HL-60 (cell line): ENCODE data around the gene ELMO1.

Experiments used
- DNase-seq, 2 experiments: peaks; one replicate each; pipeline ENCODE4 v3.0.0-alpha.2; 2010 to 2020; ENCODE audit warnings: low read depth in 1 of 2, low spot score in 1 of 2
- H3K27ac ChIP-seq: fragments of 250-450 bp; sonication (Bioruptor Pico); replicated peaks from 2 replicates; pipeline ENCODE4 v1.5.1; 2020; ENCODE audit warnings: mild to moderate bottlenecking, moderate library complexity
- H3K27me3 ChIP-seq: fragments of 250-450 bp; sonication (Bioruptor Pico); 2 replicates; pipeline ENCODE4 v1.5.1; 2021; ENCODE audit warnings: mild to moderate bottlenecking, moderate library complexity; ENCODE audit not compliant: insufficient read depth, poor library complexity, severe bottlenecking
- H3K4me3 ChIP-seq: replicated peaks from 2 replicates; pipeline ENCODE4 v1.5.1; 2011; ENCODE audit warnings: mild to moderate bottlenecking, control low read depth, low read length; ENCODE audit not compliant: insufficient read depth
- CTCF ChIP-seq: IDR thresholded peaks from one replicate; pipeline ENCODE4 v1.5.1; 2011; ENCODE audit warnings: low read length, control low read depth, inconsistent platforms; ENCODE audit not compliant: insufficient read depth
- GABPA ChIP-seq: IDR thresholded peaks from 2 replicates; pipeline ENCODE4 v1.6.1; 2012; ENCODE audit warnings: low read depth
- POLR2AphosphoS5 ChIP-seq: IDR thresholded peaks from 2 replicates; pipeline ENCODE4 v1.6.1; 2012; ENCODE audit warnings: low read depth
- REST ChIP-seq: IDR thresholded peaks from 2 replicates; pipeline ENCODE4 v1.6.1; 2012; ENCODE audit warnings: low read depth; ENCODE audit not compliant: insufficient replicate concordance
- SPI1 ChIP-seq: IDR thresholded peaks from 2 replicates; pipeline ENCODE4 v1.6.1; 2012; ENCODE audit warnings: low read depth, mild to moderate bottlenecking, borderline replicate concordance

Gene ELMO1

GRCh38 chr7:37483627-37484026 is 35.0 kb upstream of the ELMO1 start:
- no peak for TF ChIP-seq CTCF
- TF ChIP-seq SPI1: no peak
- TF ChIP-seq REST: no peak
- no peak for TF ChIP-seq POLR2AphosphoS5
- TF ChIP-seq GABPA: no peak
- no peak overlapping the region for H3K4me3 ChIP-seq
- no peaks in the 10 kb centered on the region for H3K27me3 ChIP-seq

GRCh38 chr7:37482953-37483352 is 34.3 kb upstream of the ELMO1 start:
- no peak overlapping the region for H3K4me3 ChIP-seq
- H3K27me3 ChIP-seq: no peaks in the 10 kb centered on the region
- TF ChIP-seq POLR2AphosphoS5 (no peak), GABPA (no peak), SPI1 (no peak), CTCF (no peak), REST (no peak)
- H3K27ac ChIP-seq: no peak overlapping the region
- DNase-seq: no peak

More at GRCh38 chr7:37483627-37484026, 35.0 kb upstream of the ELMO1 start:
- DNase-seq: no peak
- no peak overlapping the region for H3K27ac ChIP-seq

GRCh38 chr7:37482505-37482904 is 33.8 kb upstream of the ELMO1 start:
- DNase-seq: no peak
- Histone ChIP-seq H3K27ac (no peak overlapping the region), H3K4me3 (no peak overlapping the region), H3K27me3 (no peaks in the 10 kb centered on the region)
- TF ChIP-seq REST (no peak), SPI1 (no peak), CTCF (no peak), POLR2AphosphoS5 (no peak), GABPA (no peak)
